Epidermal melanocyte (primary cell): Measurements from ENCODE around the gene MINDY1.

Experiments
- DNase-seq: peaks from one replicate; pipeline ENCODE4 v3.0.0; 2011; ENCODE audit warnings: low spot score; ENCODE audit not compliant: insufficient read length

MINDY1 gene, protein sequence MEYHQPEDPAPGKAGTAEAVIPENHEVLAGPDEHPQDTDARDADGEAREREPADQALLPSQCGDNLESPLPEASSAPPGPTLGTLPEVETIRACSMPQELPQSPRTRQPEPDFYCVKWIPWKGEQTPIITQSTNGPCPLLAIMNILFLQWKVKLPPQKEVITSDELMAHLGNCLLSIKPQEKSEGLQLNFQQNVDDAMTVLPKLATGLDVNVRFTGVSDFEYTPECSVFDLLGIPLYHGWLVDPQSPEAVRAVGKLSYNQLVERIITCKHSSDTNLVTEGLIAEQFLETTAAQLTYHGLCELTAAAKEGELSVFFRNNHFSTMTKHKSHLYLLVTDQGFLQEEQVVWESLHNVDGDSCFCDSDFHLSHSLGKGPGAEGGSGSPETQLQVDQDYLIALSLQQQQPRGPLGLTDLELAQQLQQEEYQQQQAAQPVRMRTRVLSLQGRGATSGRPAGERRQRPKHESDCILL

DNA sequence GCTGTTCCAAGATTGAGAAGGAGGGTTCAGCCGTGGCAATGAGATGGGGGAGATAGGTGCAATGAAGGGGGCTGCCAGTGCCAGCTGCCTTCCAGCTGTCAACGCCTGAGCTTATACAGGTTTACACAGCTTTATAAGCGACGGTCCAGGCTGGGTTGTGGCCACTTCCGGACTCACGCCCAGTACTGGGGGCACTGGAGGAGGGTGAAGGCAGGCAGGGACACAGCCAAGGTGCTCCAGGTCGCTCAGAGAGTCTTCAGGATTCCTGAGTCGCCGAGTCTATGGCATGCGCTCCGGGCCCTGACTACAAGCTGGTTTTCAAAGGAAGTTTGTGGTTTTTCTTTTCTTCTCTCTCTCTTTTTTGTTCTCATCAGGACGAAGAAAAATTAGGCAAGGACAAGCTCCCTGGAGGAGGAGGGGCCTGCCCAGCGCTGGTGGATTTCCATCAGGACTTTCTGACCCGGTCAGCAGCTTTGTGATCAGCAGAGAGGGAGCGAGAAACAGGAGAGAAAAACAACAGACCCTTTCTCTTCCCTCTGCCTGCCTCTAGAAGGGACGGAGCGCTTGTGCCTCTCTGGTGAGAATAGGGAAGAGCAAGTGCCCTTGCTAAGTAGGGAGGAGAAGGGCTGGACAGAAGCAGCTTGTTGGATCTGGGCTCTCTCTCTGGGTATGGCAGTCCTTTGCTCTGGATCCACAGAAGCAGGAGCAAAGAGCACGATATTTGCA lies at the start of gene MINDY1:
Gene MINDY1, minus strand, starts transcription at position 576 of the 726 bp plus-strand sequence. CDS start 4,285 bp downstream, outside the sequence.
- DNase-seq, result peak; percentile 96

DNA sequence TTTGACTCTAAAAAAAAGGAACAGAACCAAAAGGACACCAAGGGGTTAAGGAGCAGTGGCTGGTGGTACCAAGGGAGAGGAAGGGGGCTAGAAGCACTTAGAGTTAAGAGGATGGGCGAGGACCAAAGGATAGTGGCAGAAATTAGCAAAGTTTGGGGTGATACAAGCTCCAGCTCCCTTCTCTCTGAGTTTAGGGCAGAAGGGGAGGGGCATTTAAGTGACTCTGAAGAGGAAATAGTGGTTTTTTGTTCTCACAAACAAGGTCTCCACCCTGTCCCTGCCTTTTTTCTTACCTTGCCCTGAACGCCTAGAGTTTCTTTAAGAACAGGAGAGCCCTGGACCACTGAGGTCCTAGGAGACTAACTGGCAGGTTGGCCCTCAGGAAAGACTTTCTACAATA lies 49.4 kb upstream of the MINDY1 start:
- DNase-seq, result no peak

DNA sequence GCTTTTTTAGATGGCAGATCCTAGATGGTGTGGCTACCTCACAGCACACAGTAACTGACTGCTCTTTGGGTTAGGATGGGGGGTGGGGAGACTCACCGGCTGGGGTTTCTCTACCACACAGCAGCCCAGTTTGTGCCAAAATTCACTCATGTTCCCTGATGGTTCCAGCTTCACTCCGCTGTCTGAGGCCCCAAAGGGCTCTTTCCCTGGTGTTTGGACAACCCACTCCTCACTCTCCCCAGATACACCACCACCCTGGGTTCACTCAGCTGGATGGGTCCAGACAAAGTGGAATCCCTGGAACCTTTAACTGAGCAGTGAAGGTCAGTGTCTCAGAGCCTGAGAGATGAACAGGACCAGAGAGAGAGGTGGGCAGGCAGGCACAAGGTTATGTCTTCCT lies 48.9 kb upstream of the MINDY1 start:
- no peak for DNase-seq

DNA sequence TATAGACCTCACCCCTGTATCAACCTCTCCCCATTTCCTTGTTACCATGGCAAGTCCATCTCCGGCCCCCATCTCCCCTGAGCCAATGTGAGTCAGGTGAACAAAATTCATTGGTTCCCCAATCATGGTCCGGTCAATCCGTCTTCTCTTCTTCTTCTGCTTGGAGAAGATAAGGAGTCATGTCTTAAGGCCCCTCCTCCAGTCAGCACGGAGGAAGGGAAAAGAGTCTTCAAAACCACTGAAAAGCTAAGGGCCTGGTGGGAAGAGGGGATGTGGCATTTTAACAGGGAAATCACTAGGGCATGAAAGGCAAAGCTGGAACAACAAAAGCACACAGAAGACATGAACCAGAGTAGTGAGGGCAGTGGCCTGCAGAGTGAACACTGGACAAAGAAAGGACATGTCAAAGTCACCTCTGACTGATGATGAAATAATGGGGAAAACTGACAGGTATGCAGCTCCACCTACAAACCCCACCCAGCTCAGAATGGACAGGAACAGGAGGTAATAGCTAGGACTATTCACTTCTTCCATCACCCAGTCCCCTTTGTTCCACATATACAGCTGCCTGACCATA lies 48.4 kb upstream of the MINDY1 start:
- DNase-seq, result no peak

DNA sequence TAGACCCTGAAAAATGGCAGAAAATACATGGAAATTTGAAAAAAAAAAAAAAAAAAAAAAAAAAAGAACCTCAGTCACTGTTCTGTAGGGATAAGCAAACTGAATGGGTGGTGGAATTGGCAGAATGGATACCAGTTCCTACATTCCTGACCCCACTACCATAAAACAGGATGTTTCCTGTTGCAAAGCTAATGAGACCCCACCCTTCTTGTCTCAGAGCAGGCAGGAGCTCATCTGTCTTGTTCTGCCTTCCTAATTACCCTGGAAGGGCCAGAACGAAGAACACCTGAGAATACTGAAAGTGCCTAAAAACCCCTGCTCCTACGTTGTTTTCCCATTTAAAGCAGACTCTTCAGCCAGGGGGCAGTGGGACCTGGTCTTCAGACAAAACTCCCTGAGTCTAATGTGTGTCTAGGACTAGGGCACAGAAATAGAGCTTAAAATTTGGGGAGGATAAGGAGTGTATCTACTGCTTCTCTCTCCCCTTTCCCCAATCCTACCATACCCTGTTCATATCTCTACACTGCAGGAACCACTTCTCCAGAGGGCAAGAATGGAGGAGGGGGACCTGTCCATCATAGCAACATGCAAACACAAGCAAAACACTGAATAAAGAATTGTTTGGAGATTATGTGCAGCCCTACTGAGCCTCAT lies 44.8 kb upstream of the MINDY1 start:
- no peak for DNase-seq

DNA sequence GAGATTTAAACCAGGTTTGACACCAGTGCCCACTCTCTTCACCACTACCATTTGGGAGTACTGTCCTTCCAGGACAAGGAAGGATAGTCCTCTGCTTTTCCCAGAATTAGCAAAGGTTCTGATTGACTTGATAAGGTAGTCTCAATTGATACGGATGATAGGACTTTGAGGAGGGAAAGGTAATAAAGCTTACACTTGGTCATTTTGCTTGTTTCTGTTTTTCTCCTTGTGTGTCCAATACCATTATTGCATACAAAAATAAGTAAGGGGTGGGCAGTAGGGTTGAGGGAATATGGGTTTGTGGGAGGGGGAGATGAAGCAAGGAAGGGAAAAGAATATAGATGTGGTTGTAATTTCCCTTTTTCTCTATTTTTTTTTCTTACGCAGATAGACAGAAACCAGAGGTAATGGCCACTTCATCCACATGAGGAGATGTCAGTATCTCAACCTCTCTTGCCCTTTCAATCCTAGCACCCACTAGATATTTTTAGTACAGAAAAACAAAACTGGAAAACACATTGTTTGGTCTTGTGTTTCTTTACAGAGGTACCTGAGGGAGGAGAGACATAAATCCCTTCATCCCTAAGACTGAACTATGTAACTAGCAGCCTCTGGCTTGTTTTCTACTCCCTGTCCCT lies 43.5 kb upstream of the MINDY1 start:
- DNase-seq, result no peak

DNA sequence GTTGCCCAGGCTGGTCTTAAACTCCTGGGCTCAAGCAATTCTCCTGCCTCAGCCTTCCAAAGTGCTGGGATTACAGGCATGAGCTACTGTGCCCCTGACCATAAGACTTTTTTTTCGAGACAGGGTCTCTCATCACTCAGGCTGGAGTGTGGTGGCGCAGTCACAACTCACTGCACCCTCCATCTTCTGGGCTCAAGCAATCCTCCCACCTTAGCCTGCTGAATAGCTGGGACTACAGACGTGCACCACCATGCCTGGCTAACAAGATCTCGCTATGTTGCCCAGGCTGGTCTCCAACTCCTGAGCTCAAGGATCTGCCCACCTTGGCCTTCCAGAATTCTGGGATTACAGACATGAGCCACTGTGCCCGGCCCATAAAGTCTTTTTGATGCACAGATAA lies 42.8 kb upstream of the MINDY1 start:
- no peak for DNase-seq

DNA sequence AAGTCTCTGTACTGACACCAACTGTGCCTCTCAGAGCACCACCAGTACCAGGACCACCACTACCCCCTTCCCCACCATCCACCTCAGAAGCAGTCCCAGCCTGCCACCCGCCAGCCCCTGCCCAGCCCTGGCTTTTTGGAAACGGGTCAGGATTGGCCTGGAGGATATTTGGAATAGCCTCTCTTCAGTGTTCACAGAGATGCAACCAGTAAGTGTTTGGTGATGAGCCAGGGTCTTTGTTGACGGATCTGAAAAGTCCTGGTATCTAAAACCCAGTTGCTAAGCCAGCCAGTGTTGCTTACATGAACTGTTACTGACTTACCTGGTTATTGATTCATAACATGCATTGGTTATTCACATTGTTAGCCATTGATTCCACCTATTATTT lies 41.9 kb upstream of the MINDY1 start:
- no peak for DNase-seq

DNA sequence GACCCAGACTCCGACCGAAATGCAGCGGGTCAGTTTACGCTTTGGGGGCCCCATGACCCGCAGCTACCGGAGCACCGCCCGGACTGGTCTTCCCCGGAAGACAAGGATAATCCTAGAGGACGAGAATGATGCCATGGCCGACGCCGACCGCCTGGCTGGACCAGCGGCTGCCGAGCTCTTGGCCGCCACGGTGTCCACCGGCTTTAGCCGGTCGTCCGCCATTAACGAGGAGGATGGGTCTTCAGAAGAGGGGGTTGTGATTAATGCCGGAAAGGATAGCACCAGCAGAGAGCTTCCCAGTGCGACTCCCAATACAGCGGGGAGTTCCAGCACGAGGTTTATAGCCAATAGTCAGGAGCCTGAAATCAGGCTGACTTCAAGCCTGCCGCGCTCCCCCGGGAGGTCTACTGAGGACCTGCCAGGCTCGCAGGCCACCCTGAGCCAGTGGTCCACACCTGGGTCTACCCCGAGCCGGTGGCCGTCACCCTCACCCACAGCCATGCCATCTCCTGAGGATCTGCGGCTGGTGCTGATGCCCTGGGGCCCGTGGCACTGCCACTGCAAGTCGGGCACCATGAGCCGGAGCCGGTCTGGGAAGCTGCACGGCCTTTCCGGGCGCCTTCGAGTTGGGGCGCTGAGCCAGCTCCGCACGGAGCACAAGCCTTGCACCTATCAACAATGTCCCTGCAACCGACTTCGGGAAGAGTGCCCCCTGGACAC lies 41.4 kb upstream of the MINDY1 start:
- peak; percentile 40 for DNase-seq

DNA sequence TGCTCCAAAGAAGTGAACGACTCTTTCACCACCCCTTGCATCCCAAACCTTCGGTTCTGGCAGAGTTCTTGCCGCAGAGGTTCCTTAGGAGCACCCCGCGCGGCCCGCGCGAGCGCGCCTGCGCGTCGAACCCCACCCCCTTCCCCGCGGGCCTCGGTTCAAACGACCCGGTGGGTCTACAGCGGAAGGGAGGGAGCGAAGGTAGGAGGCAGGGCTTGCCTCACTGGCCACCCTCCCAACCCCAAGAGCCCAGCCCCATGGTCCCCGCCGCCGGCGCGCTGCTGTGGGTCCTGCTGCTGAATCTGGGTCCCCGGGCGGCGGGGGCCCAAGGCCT lies 40.9 kb upstream of the MINDY1 start, which contains the start of gene C1orf56:
Gene C1orf56, plus strand, starts transcription at position 161 of the 334 bp plus-strand sequence. Its CDS starts 97 bp downstream, at position 258.
- DNase-seq, result peak; percentile 87

DNA sequence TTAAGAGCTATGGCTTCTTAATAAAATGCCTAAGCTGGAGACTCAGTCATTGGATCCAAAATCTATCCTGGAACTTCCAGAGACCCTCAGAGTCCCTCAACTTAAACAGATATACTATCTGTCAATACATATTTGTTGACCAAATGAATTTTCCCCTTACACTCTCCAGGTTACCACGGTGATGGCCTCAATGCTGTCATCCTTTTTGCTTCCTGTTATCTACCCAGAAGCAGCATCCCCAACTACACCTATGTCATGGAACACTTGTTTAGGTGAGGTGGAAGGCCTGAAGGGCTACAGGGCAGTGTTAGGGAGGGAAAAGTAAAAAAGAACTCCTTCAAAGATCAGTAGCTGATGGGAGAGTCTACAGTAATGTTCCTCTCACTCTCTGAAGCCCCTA lies 36.5 kb upstream of the MINDY1 start:
- no peak for DNase-seq

DNA sequence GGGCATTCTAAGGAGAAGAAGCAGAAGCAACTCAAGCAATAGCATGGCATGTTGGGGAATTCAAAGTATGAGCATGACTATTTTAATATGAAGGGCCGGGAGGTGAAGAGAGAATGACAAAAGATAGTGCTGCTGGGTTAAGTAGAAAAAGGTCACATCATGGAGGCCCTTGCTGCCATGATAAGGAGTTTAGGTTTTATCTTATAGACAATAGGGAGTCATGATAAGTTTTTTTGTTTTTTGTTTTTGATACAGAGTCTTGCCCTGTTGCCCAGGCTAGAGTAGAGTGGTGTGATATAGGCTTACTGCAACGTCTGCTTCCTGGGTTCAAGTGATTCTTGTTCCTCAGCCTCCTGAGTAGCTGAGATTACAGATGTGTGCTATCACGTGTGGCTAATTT lies 32.8 kb upstream of the MINDY1 start:
- no peak for DNase-seq

DNA sequence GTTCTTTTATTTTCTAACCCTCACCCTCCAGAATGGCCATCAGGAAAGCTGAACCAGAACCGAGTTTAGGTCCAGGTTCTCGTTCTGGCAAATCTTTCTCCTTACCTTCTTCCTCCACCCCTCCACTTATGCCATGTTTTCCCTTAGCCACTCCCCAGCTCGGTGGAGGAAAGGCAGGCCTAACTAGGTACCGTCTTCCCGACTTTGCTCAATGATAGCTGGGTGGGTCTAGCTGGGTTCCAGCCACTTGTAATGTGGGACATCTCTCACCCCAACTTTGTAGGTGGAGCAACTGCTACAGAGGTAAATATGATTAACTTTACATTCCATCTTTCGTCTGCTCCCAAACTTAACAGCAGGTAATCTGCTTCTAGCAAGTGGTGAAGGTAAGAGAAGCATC lies 30.3 kb upstream of the MINDY1 start:
- no peak for DNase-seq

DNA sequence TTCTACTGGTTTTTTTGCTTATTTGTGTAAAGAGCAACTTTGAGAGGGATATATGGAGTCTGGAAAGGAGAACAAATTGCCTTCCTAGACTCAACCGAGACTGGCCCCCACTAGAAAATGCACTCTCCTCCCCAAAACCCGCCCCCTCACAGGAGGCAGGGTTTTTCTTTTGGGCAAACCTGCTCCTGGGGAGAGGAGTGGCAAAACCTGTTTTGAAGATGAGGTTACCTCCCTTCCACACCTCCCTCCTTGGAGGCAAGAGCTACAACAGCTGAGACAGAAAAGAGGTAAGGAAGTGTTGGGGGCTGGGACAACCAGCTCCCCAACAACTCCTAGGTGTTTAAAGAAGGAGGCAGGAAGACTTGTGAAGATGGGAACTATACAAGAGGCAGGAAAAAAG lies 29.7 kb upstream of the MINDY1 start, which contains the start of gene BNIPL:
Gene BNIPL, plus strand, starts transcription at position 231 of the 400 bp plus-strand sequence. Its CDS starts 140 bp downstream, at position 371.
- no peak for DNase-seq

DNA sequence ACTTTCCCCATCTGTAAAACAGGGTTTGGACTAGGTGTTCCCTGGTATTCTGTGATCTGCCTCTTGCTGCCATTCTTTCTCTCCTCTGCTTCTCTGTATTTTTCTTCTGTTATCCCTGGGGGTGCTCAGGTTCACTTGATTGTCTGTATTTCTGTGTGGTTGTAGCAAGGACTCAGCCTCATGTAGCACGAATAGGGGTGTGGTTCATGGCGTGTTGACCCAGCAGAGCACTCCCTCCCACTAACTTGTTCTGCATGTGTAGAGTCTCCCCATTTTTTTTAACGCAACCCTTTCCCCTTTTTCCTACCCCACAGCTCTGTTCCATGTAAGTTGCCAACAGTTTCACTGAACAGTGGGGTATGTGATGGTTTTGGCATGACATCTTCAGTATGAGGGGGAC lies 28.5 kb upstream of the MINDY1 start:
- DNase-seq, result no peak

DNA sequence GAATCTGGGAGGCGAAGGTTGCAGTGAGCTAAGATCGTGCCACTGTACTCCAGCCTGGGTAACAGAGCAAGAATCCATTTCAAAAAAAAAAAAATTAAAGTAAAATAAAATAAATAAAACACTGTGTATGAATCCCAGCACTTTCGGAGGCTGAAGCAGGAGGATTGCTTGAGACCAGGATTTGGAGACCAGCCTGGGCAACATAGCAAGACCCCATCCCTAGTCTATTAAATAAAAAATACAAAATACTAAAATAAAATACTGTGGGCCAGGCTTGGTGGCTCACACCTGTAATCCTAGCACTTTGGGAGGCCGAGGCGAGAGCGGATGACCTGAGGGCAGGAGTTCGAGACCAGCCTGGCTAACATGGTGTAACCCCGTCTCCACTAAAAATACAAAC lies 25.5 kb upstream of the MINDY1 start:
- no peak for DNase-seq

DNA sequence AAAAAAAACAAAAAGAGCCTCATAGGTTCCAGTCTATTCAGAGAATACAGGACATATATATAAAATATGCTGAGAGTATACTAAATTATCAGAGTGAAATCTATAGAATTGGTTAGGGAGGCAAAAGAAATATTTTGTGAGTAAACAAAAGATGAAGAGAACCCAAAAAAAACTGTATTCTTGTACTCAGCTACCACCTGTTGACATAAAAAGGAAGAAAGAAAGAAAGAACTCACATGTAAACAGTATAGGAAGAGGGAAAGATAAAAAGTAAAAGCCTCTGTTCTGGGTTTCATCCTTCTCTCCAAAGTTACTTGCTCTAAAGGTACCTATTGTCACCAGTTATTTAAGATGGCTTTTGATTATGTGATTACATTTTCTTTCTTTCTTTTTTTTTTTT lies 19.8 kb upstream of the MINDY1 start:
- DNase-seq, result no peak

DNA sequence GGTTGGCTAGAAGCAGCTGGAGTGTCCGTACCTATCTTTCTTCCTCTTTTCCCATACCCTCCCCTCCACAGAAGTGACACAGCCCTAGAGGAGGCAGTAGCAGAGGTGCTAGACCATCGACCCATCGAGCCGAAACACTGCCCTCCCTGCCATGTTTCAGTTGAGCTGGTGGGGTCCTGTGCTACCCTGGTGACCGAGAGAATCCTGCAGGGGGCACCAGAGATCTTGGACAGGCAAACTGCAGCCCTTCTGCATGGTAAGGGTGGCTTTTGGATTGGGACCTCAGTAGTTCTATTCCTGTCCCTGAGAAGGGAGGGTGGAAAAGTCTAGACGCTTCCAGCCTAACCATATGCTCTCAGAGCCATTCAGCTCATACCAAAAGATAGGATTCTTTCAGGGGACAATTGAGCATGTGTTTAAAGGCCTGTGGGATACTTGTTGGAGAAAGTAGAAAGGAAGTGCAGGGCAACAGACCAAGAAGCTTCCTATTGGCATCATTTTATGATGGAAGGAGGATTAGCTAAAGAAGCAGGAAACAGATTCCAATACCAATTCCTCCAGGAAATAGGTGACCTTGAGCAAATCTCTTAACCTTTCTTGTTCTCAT lies 17.9 kb upstream of the MINDY1 start:
- DNase-seq, result peak; percentile 92

DNA sequence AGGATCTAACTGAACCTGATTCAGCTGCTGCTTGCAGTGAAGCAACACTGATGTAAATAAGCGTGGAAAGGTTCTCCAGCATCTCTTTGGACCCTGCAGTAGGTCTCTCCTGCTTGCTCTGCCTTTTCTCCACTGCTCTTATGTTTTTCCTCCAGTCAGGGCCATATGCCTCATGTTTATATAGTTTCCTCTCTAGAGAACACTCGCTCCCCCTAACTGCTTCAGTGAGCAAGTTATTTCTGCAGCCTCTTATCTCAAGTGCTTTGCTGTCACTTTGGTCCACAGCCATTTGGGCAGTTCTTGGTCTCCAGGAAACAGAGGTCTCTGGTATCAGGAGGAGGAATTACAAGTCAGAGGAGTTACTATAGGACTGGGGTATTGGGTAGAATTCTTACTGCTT lies 6.8 kb upstream of the MINDY1 start:
- no peak for DNase-seq
